ENCODE results near the gene COBL. TPM values are rescaled to one million over a fixed set of nuclear protein-coding genes. Genes with fewer than 3 reads are reported as not detected.

COBL gene, protein sequence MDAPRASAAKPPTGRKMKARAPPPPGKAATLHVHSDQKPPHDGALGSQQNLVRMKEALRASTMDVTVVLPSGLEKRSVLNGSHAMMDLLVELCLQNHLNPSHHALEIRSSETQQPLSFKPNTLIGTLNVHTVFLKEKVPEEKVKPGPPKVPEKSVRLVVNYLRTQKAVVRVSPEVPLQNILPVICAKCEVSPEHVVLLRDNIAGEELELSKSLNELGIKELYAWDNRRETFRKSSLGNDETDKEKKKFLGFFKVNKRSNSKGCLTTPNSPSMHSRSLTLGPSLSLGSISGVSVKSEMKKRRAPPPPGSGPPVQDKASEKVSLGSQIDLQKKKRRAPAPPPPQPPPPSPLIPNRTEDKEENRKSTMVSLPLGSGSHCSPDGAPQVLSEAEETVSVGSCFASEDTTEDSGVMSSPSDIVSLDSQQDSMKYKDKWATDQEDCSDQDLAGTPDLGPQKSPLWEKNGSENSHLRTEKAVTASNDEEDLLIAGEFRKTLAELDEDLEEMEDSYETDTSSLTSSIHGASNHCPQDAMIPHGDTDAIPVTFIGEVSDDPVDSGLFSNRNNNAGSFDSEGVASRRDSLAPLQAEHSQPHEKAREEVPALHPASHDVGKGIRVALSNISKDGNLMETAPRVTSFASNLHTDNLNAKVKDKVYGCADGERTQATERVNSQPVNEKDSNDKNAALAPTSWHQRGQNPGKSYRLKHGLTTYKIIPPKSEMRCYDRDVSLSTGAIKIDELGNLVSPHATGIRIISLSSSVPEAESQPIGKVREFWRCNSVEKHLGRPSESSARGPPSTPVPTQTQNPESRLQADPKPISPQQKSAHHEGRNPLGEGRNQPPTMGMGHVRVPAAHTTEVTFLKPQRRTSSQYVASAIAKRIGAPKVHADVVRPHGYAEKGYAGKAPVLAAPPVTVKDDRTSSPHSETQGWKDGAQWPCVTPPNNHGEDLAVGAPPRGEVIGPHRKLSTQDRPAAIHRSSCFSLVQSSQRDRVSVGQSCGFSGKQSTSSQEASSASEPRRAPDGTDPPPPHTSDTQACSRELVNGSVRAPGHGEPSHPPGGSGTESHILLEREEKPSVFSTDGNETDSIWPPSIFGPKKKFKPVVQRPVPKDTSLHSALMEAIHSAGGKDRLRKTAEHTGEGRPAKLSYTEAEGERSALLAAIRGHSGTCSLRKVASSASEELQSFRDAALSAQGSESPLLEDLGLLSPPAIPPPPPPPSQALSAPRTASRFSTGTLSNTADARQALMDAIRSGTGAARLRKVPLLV
- total RNA-seq: not detected in 2 replicates

DNA sequence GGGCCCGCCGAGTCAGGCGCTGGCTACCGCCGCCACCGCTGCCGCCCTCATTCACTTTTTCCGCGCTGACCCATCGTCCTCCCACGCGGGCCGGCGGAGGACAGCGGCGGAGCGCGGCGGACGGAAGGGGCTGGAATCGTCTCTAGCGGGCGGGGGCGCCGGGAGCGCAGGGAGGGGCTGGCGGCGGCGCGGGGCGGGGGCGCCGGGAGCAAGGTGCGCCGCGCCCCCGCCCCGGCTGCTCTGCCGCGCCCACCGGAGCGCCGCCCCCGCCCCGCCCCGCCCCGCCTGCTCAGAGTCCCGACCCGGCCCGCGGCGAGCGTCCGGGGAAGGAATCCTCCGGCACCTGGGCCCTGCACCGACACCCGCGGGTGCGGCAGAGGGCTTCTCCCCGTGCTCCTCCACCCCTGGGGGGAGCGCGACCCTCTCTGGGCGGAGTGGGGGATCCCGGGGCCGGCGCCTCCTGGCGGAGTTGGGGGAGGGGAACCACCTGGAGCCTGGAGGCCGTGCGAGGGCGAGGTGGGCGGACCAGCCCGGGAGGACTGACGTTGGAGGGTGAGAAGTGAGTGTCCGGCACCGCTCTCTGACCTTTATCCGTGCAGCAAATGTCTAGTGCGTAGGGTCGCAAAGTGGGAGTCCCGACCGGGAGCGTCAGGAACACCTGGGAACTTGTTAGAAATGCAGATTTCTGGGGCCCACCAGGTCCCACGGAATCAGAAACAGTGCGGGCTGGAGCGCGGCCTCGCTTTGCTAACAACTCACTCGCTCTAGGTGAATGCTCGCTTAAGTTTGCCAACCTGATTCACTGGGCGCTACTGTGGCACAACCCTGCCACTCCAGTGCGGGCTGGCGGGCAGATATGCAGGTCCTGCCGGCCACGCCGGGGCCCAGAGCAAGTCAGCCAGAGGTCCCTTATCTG is at the start of gene COBL:
TSS of gene COBL (minus strand) at position 144 of the 916 bp plus-strand sequence. CDS start 176 bp downstream, outside the sequence.

